Activated B cell treated with CpG ODN at 0.5 μM for 24 hours (primary cell): Measurements from ENCODE around the gene GFI1. TPM values are rescaled to one million over a fixed set of nuclear protein-coding genes. Genes with fewer than 3 reads are reported as not detected.

Source experiments
- ATAC-seq: fragments of 200-7000 bp; cut with Tn5 transposase; one replicate; pipeline ENCODE4 v1.10.0; 2021; ENCODE audit warnings: low read depth, mild to moderate bottlenecking, moderate library complexity
- CTCF ChIA-PET: fragments of 350-600 bp; sonication (Branson Sonifier 250); formaldehyde crosslinking; loops from one replicate; lab custom pipeline; 2021; ENCODE audit warnings: antibody characterized with exemption; lab: Charles Lee
- POLR2A ChIA-PET: fragments of 350-600 bp; sonication (Branson Sonifier 250); formaldehyde crosslinking; loops from one replicate; lab custom pipeline; 2021; ENCODE audit warnings: antibody characterized with exemption; lab: Charles Lee
- DNase-seq: peaks from one replicate; pipeline ENCODE4 v3.0.0; 2022
- H3K27ac Mint-ChIP-seq: one replicate; pipeline ENCODE4 v1.8.0; 2020; ENCODE audit warnings: mixed read lengths
- H3K27me3 Mint-ChIP-seq: one replicate; pipeline ENCODE4 v1.8.0; 2021; ENCODE audit warnings: mixed read lengths
- H3K36me3 Mint-ChIP-seq: one replicate; pipeline ENCODE4 v1.8.0; 2021; ENCODE audit warnings: low read depth, mixed read lengths
- H3K4me1 Mint-ChIP-seq: one replicate; pipeline ENCODE4 v1.8.0; 2021; ENCODE audit warnings: mixed read lengths
- H3K4me3 Mint-ChIP-seq: one replicate; pipeline ENCODE4 v1.8.0; 2020; ENCODE audit warnings: mild to moderate bottlenecking, mixed read lengths
- H3K9me3 Mint-ChIP-seq: one replicate; pipeline ENCODE4 v1.8.0; 2020; ENCODE audit warnings: mixed read lengths
- intact Hi-C: fragments of 100-400 bp; cut with micrococcal nuclease; formaldehyde crosslinking; loops from one replicate; pipeline ENCODE4 v1.15.1; 2024
- total RNA-seq: library from RNA; stranded (reverse); gene quantifications from 2 replicates; pipeline ENCODE4 v1.2.3, GENCODE V29; 2022
- TF ChIP-seq, protein P1 (sequence below): fragments of 200-600 bp; IDR thresholded peaks from one replicate; pipeline ENCODE4 v1.8.0; 2022; ENCODE audit warnings: antibody characterized with exemption, mild to moderate bottlenecking

The GFI1 gene
- total RNA-seq, 1 donor from 2014 or later, result 1.2 TPM

DNA sequence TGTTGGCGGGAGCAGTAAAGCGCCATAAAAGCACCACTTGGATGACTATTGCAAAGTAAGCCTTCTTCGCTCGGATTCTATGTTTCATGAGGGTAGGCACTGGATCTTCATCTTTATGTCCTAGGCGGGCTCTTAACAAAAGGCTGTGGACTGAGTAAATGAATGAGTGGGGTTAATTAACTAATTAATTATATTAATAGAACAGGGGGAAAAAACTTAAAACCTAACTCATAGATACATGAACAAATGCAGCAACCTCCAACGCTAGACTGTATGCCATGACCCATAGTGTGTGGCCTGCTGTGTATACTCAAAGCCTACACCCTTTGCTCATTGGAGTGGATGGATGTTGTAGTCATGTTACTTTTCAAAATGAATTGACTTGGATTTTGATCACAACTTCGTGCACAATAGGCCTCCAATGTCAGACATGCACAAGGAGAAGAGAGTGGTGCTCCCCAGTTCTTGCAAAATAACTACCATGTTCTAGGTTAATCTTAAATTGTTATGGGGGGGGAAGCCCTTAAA lies 417 bp upstream of the GFI1 start:
- H3K4me3 Mint-ChIP-seq, result peak overlapping the region; percentile 46
- intact Hi-C loops, result loop anchor here (2.0 kb wide), 1 partner anchor 112 kb away; no protein-coding TSS in a partner anchor
- peaks cover 26% of the 10 kb centered on the region for H3K4me1 Mint-ChIP-seq
- H3K27ac Mint-ChIP-seq, result no peak overlapping the region
- ChIA-PET POLR2A (interaction anchor here (3.7 kb wide), 1 partner anchor 50 kb away, joined by 17 read pairs; no protein-coding TSS in a partner anchor), CTCF (interaction anchor here (0.6 kb wide), 1 partner anchor 50 kb away, joined by 5 read pairs; no protein-coding TSS in a partner anchor)
- peaks cover 14% of the 10 kb centered on the region for H3K27me3 Mint-ChIP-seq
- DNase-seq (no peak), ATAC-seq (no peak)
- no peaks in the 10 kb centered on the region for H3K9me3 Mint-ChIP-seq
- H3K36me3 Mint-ChIP-seq, result no peaks in the 10 kb centered on the region
- TF ChIP-seq, protein P1, sequence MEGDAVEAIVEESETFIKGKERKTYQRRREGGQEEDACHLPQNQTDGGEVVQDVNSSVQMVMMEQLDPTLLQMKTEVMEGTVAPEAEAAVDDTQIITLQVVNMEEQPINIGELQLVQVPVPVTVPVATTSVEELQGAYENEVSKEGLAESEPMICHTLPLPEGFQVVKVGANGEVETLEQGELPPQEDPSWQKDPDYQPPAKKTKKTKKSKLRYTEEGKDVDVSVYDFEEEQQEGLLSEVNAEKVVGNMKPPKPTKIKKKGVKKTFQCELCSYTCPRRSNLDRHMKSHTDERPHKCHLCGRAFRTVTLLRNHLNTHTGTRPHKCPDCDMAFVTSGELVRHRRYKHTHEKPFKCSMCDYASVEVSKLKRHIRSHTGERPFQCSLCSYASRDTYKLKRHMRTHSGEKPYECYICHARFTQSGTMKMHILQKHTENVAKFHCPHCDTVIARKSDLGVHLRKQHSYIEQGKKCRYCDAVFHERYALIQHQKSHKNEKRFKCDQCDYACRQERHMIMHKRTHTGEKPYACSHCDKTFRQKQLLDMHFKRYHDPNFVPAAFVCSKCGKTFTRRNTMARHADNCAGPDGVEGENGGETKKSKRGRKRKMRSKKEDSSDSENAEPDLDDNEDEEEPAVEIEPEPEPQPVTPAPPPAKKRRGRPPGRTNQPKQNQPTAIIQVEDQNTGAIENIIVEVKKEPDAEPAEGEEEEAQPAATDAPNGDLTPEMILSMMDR, result no peak

DNA sequence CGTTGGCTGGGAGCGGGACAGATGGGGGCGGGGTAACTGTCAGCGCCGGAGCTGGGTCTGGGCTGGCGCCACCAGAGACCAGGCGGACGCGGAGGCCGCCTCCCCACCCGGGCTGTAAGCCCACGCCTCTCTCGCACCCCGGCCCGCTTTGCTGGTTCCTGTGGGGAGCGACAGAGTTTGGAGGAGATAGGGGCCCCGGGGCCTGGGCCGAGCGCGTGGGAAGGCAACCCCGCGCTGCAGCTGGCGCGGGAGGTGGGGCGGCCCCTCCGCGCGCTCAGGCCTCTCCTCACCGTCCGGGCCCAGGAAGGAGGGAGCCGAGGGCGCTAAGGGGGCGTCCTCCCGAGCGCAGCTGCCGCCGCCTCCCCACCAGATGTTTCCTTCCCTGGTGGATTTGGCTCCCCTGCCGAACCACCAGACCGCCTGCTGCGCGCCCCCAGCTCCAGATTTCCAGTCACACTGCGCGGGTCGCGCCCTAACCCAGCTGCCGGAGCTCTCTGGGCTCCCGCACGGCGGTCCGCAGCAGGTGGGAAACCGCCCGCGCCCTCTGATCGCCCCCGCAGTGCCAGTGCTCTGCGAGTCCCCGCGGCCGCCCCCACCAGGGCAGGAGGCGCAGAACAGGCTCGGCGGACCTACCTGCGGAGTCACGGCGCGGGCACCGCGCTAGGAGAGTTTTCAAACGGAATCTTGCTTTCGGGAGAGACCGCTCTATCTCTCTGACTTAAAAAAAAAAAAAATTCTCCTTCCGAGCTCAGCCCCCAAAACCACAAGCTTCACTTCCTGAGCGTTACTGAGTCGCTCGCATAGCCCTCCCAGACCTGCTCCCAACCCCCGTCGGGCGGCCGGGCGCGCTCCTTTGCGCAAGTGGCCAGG lies 1.1 kb downstream of the GFI1 start:
- ATAC-seq, result peak; percentile 70
- DNase-seq, result peak; percentile 67
- intact Hi-C loops, result loop anchor here (1.0 to 2.0 kb wide), 5 partner anchors 9 to 187 kb away; partner anchors contain the start of gene GLMN
- H3K36me3 Mint-ChIP-seq, result no peaks in the 10 kb centered on the region
- H3K4me1 Mint-ChIP-seq, result peaks cover 27% of the 10 kb centered on the region
- TF ChIP-seq, protein P1, result no peak
- H3K27ac Mint-ChIP-seq, result no peak overlapping the region
- no peaks in the 10 kb centered on the region for H3K9me3 Mint-ChIP-seq
- peak overlapping the region; percentile 90 for H3K4me3 Mint-ChIP-seq
- POLR2A ChIA-PET, result interaction anchor here (0.6 to 3.7 kb wide), 5 partner anchors 9 to 493 kb away, joined by 3 to 17 read pairs (median 5); no protein-coding TSS in a partner anchor
- H3K27me3 Mint-ChIP-seq, result peaks cover 14% of the 10 kb centered on the region
- CTCF ChIA-PET, result interaction anchor here (0.5 to 2.0 kb wide), 6 partner anchors 9 to 111 kb away, joined by 3 to 5 read pairs (median 4); no protein-coding TSS in a partner anchor

DNA sequence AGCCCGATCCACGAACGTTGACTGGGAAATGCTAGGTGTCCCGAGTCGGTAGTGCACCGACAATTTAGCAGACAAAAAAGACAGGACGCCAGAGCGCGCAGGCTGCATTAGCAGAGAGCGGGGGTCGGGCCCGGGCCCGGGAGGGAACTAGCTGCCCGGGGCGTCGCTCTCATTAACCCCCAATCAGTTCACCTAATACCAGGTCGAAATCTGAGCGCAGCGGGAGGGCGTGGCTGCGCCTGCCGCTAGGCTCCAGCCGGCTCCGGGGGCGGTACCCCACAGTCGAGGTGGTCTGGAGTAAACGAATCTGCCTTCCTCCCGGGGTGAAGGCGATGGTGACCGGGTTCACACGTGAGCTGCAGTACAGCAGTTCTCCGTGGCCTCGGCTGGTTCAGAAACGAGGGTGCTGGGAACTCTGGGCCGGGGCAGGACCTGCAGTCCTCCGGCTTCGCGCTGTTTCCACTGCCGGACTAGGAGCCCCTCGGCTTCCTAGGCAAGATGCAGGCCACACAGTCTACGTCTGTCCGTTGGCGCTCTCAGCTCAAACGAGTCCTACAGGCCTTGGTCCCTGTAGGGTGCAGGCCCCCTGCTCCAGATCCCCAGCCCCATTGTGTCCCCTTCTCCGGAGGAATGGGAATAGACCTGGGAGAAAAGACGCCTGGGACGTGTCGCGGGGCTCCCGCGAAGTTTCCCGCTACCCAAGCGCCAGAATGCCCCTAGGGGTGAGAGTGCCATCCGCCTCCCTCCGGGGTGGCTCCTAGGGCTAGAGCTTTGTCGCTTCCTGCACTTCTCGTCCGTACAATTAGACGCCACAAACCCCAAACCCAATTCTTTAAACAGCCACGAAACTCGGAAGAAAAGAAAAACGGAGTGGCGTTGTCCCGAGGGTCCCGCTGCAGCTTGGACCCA lies 2.0 kb downstream of the GFI1 start:
- ChIA-PET POLR2A (interaction anchor here (0.6 to 3.7 kb wide), 5 partner anchors 8 to 494 kb away, joined by 3 to 17 read pairs (median 5); no protein-coding TSS in a partner anchor), CTCF (interaction anchor here (0.6 to 2.0 kb wide), 5 partner anchors 9 to 174 kb away, joined by 3 to 5 read pairs (median 4); no protein-coding TSS in a partner anchor)
- peaks cover 14% of the 10 kb centered on the region for H3K27me3 Mint-ChIP-seq
- no peak overlapping the region for H3K27ac Mint-ChIP-seq
- ATAC-seq (peak; percentile 20), DNase-seq (peak; percentile 48)
- H3K4me3 Mint-ChIP-seq, result peak overlapping the region; percentile 90
- TF ChIP-seq, protein P1, result no peak
- no peaks in the 10 kb centered on the region for H3K9me3 Mint-ChIP-seq
- intact Hi-C loops, result loop anchor here (1.0 to 5.0 kb wide), 2 partner anchors 82 to 186 kb away; partner anchors contain the start of gene GLMN
- H3K4me1 Mint-ChIP-seq, result peaks cover 27% of the 10 kb centered on the region
- no peaks in the 10 kb centered on the region for H3K36me3 Mint-ChIP-seq

DNA sequence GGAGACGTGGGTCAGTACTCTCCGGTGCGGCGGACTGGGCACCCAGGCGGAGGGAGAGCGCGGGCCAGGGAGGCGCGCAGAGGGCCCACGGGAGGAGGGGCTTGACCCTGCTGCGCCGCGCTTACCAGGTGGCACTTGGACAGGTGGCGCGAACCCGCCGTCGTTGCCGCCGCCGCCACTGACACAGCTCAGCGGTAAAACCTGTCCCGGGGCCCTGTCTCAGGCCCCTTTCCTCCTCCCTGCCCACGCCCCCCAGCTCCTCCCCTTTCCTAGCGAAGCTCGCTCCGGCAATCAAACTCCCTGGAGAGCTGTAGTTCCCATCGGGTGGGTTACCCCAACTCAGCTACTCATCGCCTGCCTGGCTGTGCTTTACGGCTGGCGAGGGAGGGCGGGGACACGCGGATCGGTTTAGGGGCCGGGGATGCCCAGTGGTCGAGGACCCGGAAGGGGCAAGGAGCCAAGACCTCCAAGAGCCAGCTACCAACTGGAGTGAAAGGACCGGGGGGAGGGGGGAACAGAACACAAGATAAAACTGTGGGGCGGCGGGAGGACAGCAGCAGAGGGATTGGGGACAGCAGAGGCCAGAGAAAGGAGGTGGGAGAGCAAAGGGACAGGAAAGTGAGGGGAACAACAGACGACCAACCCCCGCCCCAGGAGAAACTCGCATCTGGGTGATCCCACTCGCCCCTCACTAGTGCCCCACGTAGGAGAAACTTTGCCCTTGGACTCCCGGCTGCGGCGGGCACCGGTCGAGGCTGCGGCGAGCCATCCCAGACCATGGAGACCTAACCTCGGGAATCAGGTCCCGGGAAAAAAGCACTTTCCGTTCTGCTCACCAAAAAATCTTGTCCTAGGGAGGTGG lies 2.9 kb downstream of the GFI1 start:
- H3K36me3 Mint-ChIP-seq, result no peaks in the 10 kb centered on the region
- POLR2A ChIA-PET, result interaction anchor here (0.7 to 3.7 kb wide), 2 partner anchors 54 to 104 kb away, joined by 9 to 17 read pairs; no protein-coding TSS in a partner anchor

More for the DNA sequence above, 2.9 kb downstream of the GFI1 start:
- Mint-ChIP-seq H3K27me3 (peaks cover 11% of the 10 kb centered on the region), H3K4me3 (peak overlapping the region; percentile 90), H3K9me3 (no peaks in the 10 kb centered on the region), H3K27ac (no peak overlapping the region), H3K4me1 (peaks cover 30% of the 10 kb centered on the region)
- CTCF ChIA-PET, result interaction anchor here (0.9 to 2.0 kb wide), 2 partner anchors 16 to 173 kb away, joined by 4 to 5 read pairs; no protein-coding TSS in a partner anchor
- TF ChIP-seq, protein P1, result no peak
- DNase-seq, result peak; percentile 34
- ATAC-seq, result no peak
- intact Hi-C loops, result loop anchor here (5.0 kb wide), 1 partner anchor 82 kb away; no protein-coding TSS in a partner anchor
